Measurements from ENCODE around the gene LMNTD2.

The LMNTD2 gene

DNA sequence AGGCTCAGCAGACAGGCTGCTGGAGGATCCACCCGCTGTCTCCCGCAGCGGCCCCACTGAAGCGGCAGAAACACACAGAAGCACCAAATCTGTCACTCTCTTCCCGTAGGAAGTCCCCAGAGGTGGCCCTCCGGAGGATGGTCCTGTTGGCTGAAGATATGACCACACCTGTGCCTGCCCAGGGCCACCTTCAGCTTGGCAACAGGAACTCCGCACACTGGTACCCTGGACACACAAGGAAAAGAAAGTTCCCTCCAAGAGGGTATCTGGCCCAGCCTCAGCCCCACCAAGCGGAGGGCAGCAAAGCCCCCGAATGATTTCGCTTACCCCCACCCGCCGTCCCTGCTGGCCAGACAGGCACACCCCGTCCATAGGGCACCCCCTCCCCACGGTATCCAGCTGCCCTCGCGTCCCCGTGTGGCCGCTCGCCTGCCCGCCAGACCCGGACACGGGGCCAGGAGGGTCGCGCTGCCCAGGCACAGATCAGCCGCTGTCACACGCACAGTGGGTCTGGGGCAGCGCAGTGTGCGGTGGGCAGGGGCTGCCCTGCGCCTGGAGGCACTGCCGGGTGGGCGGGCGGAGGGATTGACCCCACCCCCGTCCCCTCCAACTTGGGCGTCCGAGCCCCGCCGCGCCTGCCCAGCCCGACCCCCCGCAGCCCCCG, 7.2 kb upstream of the LMNTD2 start:
- no peak for DNase-seq (ENCODE audit: low spot score)

DNA sequence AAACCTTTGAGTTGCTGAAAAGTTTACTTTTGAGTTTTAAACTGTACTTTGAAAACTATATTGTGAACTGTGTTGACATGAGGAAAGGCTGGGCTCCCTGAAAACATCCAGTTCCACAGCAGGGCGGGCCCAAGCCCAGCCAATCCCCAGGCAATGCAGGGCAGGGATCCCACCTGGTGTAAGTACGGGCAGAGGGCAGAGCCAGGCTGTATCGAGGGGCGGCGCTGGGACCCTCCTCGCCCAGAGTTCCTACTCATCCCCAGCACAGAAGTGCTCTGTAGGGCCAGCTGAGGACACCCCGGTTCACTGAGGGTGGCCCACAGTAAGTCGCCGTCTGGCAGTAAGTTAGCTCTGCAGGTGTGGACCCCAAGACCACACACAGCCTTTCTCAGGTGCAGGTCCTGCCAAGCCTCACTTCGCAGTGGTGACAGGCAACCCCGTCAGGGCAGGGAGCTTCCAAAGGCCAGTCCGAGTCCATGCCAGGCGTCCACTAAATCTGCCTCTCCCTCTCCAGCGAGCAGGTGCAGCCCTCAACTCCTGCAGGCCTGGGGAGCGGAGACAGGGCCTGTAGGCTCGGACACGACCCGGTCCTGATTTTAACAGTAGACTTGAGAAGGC, 6.6 kb upstream of the LMNTD2 start:
- no peak for DNase-seq (ENCODE audit: low spot score)

DNA sequence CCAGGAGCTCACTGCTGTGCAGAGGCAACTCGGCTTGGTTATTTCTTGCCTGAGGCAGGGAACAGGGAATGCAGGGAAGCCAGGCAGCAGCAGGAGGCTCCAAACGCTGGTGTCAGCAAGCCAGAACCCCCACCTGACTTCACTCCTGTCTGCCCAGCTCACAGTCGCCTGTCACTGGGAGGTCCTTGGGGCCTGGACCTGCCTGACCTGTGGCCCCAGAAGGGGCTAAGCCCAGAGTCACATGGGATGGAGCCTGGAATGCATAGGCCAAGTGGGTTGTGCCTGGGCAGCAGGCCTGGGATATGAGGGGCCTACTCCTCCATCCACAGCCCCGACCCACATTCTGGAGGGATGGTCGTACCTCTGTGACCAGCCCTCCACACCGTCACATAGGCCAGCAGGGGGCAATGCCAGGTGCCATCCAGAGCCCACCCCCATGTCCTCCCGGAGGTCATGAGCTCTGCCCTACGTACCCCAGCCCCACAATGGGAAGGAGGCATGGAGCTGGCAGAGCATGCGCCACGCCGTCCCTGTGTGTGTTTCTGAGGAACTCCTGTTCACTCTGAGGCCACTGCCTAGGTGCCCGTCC, 5.5 kb upstream of the LMNTD2 start:
- DNase-seq (ENCODE audit: low spot score): no peak

DNA sequence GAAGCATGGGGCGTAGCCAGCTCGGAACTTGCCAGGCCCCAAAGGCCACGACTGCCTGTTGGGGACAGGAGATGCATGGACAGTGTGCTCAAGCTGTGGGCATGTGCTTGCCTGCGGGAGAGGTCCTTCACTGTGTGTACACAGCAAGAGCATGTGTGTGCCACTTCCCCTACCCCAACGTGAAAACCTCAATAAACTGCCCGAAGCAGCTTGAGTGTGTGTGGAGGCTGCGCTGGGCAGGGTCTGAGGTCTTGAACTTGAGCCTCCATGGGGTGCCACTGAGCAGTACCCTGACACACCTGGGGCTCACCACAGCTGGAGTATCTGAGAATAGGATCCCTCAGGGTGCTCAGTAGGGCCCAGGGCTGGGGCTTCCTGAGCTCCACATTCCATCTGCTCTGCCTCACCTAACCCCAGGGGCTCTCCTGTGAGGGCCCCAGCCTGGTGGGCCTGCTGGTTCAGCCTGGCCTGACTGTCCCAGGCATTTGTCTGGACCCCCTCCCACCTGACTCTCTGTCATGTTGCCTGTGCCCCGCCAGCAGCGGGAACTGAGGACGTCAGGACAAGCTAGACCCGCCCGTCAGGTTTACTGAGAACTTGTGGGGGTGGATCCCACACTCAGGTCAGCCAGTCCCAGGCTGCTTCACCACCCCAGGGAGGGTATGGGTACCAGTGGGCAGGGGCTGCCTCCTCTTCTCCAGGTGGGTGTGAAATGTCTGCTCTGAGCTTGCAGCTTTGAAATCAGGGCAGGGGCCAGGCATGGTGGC, 3.5 kb upstream of the LMNTD2 start:
- DNase-seq (ENCODE audit: low spot score): no peak

DNA sequence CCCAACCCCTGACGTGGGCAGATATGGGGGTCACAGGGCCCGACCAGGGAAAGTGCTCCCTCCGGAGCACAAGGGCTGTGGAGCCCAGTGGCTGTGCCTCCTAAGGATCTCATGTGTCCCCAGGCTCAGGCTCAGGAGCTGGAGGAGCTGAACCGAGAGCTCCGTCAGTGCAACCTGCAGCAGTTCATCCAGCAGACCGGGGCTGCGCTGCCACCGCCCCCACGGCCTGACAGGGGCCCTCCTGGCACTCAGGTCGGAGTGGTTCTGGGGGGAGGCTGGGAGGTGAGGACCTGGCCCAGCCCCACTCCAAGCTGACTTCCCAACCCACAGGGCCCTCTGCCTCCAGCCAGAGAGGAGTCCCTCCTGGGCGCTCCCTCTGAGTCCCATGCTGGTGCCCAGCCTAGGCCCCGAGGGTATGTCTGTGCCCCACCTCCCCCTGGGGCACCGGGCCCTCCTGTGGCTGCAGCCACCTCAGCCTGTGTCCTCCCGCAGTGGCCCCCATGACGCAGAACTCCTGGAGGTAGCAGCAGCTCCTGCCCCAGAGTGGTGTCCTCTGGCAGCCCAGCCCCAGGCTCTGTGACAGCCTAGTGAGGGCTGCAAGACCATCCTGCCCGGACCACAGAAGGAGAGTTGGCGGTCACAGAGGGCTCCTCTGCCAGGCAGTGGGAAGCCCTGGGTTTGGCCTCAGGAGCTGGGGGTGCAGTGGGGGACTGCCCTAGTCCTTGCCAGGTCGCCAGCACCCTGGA, 2.7 kb upstream of the LMNTD2 start:
- no peak for DNase-seq (ENCODE audit: low spot score)

DNA sequence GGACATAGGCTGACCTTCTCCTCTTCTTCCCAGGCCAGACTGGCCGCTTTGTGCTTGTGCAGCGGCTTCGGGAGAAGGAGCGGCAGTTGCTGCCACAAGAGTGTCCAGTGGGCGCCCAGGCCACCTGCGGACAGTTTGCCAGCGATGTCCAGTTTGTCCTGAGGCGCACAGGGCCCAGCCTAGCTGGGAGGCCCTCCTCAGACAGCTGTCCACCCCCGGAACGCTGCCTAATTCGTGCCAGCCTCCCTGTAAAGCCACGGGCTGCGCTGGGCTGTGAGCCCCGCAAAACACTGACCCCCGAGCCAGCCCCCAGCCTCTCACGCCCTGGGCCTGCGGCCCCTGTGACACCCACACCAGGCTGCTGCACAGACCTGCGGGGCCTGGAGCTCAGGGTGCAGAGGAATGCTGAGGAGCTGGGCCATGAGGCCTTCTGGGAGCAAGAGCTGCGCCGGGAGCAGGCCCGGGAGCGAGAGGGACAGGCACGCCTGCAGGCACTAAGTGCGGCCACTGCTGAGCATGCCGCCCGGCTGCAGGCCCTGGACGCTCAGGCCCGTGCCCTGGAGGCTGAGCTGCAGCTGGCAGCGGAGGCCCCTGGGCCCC, 1.6 kb upstream of the LMNTD2 start:
- no peak for DNase-seq (ENCODE audit: low spot score)

DNA sequence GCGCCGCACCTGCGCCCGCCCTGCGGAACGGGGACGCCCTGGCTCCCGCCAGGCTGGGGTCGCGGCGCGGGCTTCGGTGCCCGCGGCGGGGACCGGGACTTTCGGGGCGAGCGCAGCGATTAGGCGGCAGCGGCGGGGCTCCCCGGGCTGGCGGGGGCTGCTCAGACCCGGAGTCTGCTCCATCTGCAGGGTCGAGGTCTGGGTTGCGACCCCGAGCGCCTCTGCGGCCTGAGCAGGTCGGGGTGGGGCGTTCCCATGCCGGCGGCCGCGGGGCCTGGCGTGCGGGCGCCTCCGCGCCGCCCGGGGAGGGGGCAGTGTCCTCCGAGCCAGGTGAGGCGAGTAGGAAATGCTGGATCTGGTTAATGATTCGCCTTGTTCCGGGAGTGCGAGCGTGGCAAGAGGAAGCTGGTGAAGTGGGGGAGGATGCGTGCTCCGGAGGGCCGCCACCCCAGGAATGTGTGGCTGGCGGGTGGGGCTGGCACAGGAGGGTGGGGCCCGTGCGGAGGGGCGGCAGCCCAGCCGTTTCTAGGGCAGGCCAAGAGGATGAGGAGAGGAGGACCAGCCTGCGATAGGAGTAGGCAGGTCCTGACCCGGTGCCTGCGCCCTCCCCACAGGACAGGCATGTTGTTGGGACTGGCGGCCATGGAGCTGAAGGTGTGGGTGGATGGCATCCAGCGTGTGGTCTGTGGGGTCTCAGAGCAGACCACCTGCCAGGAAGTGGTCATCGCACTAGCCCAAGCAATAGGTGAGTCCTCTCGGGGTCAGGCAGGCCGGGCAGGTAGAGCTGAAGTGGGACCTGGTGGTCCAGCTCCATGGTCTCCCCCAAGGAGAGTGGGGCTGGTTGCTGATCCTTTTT, 838 bp upstream of the LMNTD2 start:
- peak; percentile 49 for DNase-seq (ENCODE audit: low spot score)

DNA sequence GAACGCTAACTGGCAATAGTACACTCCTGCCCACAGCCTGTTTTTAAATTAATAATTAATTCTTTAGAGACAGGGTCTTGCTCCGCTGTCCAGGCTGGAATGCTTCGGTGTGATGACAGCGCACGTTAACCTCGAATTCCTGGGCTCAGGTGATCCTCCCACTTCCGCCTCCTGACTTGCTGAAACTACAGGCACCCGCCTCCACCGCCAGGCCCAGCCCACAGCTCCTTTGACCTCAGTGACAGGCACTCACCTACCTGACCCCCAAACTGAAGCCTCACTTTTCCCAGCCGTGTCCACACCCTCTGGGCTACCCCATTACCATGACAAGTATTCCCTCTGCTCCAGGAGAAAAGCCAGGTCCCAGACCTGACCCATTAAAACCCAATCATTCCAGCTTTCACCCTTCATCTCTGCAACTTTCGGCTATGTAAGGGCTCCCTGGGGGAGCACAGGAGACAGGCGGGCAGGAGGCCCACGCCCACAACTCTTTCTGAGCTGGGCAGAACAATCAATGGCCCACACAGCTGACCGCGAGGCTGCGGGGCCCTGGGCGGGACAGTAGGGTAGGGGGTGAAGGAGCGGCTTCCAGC, 730 bp downstream of the LMNTD2 start:
- no peak for DNase-seq (ENCODE audit: low spot score)

DNA sequence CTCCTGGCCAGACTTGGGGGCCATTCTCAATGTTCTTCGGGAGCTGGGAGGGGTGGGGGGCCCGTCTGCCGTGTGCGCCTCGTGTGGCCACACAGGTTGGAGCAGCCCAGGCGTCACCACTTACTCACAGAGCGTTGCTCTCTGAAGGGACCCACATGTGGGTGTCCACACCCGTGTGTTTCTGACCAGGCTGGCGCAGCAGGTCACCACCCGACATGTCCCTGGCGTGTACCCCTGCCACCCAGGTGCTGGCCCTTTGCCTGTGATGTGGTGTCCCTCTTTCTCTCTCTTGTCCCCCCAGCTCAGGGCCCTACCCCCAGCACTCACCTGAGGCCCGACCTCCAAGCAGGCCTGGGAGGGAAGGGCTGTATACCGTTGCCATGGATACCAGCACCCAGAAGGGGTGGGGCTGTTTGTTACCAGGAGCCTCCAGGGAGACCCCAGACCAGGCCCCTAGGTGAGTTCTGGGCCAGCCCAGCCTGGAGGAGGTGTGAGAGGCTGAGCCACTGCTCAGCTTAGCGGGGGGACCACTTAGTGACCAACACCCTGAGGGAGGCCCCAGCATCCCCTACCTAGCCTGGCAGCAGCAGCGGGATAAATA, 1.4 kb downstream of the LMNTD2 start:
- no peak for DNase-seq (ENCODE audit: low spot score)

DNA sequence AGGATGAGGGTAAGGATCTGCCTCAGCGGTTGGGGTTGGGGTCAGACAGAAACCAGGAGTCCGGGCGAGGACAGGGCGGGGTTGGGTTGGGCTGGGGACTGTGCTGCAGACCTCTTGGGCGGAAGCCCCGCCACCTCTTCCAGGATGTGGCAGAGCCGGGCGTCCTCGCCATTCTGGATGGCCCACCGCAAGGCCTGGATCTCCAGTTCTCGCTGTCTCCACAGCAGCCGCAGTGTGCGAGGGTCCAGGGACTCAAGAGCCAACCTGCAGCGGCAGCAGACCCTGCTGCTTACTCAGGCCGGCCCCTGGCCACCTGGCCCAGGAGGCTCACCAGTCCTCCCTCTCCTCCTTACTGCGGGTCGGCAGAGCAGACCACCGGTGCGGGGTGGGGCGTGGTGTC, 2.0 kb downstream of the LMNTD2 start:
- no peak for DNase-seq (ENCODE audit: low spot score)

DNA sequence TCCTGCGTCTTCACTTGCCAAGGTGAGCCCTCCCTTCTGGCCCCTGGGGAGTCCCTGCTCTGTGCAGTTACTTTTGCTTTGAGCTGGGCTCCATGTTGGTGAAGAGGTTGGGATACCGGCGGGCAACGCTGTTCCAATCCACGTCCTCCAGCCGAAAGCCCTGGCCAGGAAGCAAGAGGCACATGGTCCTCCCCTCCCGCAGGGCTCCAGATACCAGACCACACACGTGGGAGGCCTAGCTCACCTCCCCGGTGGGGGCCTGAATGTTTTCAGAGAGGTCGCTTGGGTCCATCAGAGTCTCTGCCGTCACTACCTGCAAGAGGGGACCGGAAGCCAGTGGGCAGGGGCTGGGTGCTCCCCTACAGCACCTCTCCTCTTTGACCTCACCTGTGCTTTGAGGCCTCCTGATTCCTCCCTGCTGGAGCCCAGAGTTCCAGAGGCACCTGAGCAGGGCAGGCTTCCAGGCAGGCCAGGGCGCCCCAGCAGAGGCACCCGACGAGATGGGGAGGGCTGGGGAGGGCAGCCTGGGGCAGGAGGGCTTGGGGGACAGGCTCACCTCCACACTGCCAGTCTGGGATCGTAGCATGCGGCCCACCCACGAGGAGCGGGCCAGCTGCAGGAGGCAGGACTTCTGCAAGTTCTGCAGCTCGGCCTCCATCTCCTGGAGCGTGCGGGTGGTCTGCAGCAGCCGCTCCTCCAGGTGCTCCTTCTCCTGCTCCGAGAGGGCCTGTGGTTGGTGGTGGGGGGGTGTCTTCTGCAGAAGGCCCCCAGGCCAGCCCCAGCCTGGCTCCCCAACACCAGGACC, 3.0 kb downstream of the LMNTD2 start:
- no peak for DNase-seq (ENCODE audit: low spot score)

DNA sequence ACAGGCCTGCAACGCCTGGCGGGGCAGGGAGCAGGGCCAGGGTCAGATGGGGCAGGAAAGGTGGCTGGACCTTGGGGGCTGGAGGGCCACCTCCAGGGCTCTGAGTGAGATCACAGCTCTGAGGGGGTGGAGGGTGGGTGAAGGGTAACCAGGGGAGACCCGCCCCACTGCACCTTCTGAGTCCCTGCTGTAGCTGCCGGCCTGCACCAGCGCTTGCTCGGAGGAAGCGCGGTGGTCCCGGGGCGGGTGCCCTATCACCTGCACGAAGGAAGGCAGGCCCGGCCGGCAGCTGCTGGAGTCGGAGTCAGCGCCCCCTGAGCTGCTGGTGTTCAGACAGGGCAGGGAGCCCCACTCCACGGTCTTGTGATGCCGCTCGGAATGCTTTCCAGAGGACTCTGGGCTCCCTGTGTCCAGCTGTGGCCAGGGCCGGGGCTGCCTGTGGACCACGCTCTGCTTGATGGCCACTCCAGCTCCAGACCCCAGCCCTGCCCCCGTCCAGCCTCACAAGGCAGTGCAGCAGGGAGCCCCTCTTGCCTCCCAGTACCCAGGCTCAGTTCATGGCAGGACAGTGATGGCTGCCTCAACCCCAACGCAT, 3.8 kb downstream of the LMNTD2 start:
- no peak for DNase-seq (ENCODE audit: low spot score)

DNA sequence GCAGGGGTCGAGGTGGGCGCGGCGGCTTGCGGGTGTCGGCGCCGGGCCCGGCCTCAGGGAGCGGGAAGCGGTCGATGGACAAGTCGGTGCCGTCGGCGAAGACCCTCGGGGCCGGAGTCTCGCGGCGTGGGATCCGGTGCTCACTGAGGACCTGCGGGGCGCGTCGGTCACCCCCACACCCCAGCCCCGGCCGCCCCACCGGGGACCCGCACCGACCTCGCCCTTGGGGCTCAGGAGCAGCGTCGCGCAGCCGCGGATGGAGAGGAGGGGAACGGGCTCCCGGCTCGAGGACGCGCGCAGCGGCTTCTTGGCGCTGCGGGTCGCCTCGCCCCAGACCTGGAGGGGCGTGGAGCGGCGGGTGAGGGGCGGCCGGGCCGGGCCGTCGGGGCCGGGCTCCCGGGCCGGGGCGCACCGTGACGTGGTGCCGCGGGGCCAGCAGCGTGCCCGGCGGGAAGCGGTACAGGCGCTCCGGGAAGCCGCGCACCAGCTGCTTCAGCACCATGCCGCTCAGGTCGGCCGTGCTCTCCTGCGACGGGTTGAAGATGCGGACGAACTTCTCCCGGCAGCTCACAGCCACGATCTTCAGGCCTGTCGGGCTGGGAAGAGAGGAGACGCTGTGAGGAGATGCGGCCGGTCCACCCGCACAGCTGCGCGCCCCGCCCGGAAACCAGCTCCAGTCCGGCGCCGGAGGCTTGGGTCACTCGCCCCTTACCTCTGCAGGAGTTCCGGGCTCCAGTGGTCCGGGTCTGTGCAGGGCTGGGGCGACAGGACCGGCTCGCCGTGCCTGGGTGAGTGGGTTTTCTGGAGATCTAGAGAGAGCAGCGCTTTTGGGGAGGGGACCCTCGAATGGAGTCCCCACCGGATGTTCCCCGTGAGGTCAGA, 4.5 kb downstream of the LMNTD2 start:
- DNase-seq (ENCODE audit: low spot score): no peak

DNA sequence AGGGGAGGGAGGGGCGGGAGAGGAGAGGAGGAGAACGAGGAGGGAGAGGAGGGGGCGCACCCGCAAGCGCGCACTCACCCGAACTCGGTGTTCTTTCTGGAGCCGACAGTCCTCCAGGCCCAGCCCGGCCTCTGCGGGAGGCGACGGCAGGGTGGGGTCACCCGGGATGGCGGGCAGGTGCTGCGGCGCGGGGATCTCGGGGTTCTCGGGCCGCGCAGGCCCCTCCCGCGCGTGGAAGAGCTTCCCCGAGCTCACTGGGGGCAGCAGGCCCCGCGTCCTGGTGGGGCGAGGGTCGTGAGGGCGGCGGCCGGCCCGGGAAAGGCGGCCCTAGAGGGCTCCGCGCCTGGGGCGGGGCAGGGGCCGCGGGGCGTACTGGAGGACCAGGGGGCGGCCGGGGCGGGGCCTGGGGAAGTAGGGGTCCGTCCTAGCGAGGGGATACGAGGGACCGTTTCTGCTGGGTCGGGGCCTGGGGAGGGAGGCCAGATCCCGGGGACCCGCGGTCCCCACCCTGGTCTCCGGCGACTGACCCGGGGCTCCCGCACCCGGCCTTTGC, 5.2 kb downstream of the LMNTD2 start:
- no peak for DNase-seq (ENCODE audit: low spot score)

DNA sequence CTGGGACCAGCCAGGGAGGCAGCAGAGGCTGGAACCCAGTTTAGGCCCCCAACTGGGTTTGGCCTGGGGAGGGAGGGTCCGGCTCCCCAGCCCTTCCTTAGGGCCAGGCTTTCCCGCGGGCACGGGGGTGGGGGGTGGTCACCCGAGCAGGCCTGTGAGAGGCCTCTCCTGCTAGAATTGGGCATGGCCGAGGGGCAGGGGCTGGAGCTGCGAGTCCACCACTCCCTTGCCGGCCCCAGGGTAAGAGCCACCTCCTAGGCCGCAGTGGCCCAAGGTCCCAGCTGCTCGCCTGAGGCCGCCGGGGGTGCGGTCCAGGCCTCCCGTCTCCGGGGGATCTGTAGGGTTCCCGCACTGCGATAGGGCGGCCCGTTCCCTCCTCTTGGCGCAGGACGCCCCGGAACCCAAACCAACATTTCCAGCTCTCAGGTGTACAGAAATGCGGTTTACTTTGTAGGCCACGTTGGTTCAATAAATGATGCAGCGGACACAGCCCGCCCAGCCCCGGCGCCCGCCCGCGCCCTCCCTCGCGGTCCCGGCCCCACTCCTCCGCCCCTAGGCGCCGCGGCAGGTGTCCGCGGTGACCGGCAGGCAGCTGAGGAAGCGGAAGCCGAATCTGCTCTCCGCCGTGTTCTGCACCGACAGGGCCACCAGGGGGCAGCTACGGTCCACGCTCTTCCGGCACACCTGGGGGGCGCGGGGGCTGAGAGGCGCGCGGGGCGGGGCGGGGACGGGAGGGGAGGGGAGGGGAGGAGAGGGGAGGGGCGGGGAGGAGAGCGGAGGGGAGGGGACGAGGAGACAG, 5.9 kb downstream of the LMNTD2 start:
- peak; percentile 71 for DNase-seq (ENCODE audit: low spot score)

DNA sequence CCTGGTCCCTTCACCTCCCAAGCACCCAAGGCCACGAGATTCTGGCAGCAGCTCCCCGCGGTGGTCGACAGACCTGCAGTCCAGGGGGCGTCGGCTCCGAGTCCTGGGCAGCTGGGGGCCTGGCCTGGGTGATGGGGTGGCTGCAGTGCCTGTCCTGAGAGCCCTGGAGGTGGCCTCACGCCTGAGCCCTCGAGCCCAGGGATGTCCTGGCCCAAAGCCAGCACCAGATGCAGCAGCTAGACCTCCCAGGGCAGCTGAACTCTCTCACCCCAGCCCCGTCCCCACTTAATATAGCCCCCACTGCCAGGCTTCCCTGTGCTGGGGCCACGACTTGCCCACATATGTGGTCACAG, 6.6 kb downstream of the LMNTD2 start:
- DNase-seq (ENCODE audit: low spot score): no peak
